Stimulated activated CD8-positive, alpha-beta memory T cell treated with anti-CD3 and anti-CD28 coated beads, Interleukin-7, amount 100 ng/mL, for 48 hours (primary cell): ENCODE results near the gene HDAC10.

Source experiments
- DNase-seq, 2 donors: peaks; one replicate each; pipeline ENCODE4 v3.0.0-alpha.2; 2020; ENCODE audit warnings: low read depth in 1 of 2; ENCODE audit errors: extremely low read depth in 1 of 2

Gene HDAC10

DNA sequence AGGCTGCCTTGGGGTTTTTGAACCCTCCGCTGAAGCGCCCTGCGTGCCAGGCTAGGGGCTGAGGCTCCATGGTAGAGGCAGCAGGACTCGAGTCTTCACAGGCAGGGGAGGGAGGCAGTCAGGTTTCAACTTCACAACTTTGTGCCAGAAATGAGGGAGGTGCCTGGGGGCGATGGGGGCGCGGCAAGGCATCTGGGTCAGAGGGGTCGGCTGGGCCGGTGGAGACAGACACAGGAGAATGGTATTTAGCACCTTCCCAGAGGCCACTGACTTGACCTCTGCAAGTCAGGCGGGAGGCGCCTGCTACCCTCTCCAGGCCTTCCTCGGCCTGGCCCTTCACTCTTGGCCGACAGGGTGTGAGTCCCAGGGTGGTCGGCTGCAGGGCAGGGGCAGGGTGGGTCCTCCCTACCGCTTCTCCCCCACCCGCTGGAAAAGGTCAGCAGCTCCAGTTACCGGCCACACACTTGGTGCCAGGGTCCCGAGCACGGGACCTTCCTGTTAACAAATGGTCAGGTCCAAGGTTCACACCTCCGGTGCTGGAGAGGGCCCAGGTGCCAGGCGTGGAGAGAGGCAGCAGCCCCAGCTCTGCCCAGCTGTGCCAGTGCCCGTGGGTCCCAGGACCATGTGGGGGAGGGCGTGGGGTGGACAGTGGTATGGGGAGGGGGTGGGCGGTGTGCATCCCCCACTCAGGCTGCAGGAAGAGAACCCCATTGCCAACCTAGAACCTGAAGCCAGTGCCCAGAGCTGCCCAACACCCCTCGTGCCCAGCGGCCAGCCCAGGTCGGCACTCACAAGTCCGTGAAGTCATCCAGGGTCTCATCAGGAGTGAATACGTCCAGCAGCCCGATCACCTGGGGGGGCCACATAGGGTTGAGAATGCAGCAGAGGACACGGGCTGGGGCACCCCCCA, 6.6 kb upstream of the HDAC10 start:
- DNase-seq = no peak

DNA sequence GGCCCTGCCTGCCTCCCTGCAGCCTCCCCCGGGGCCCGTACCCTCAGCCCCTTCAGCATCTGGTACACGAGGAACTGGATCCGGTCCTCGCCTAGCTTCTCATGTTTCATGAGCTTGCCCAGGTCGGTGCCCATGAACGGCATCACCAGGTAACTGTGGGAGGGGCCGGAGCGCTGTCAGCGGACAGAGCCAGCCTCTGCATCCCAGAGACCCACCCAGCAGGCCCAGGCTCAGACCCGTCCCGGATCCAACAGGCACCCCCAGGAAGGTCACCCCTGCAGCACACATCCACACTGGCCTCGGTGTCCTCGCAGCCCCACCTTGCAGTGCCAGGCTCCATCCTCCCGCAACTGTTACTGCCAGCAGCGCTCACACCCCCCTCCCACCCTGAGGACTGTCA, 6.0 kb upstream of the HDAC10 start:
- no peak for DNase-seq

DNA sequence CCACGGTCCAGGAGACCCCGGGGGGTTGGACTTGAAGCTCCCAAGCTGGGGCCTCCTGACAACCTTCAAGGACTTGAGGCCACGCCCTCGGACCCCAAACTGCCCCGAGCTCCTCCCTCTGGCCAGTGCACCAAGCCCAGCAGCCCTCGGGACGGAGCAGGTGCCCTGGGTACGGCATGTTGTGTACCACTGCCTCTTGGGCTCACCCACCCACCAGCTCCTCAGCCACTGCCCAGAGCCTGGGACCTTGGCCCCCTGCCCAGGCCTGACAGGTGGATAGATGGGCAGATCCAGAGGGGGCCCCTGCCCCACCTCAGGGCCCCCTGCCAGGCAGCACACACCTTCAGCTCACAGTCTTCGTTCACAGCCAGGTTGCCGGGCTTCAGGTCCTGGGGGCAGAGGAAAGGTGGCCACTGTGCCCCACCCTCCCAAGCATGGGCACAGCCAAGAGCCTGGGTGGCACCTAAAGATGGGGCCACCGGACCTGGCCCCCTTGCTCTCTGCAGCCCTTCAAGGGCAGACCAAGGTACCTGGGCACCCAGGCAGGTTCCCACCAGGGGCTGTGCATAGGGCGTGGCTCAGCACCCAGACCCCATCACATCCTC, 5.3 kb upstream of the HDAC10 start:
- DNase-seq = no peak

DNA sequence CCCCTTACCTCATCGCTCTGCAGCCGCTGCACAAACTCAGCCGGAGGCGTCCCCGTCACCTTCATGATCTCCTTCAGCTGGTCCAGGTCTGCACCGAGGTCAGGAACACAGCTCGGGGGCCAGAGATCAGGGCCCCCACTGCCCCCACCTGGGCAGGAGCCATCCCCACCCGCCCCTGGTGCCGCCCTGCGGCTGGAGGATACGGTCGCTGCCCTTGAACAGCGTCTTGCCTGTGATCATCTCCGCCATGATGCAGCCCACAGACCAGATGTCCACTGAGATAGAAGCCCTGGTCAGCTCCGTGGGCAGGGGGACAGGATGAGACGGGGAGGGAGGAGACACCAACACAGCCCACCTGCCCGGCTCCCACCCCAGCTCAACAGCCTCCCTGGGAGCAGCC, 4.5 kb upstream of the HDAC10 start:
- DNase-seq = no peak

DNA sequence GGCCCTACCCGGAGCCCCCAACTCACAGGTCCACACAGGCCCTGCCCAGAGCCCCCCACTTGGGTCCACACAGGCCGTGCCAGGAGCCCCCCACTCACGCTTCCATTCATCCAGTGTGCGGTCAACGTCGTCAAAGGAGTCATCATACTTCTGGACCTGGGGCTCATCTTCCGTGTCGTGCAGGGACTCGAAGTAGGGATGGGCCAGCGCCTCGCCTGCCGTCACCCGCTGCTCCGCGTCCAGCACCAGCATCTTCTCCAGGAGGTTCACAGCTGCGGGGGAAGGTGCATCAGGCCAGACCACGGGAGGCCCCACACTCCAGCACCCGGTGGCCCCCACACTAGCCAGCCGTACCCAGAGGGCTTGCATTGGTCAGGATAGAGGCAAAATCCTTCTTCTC, 4.0 kb upstream of the HDAC10 start:
- DNase-seq = no peak

DNA sequence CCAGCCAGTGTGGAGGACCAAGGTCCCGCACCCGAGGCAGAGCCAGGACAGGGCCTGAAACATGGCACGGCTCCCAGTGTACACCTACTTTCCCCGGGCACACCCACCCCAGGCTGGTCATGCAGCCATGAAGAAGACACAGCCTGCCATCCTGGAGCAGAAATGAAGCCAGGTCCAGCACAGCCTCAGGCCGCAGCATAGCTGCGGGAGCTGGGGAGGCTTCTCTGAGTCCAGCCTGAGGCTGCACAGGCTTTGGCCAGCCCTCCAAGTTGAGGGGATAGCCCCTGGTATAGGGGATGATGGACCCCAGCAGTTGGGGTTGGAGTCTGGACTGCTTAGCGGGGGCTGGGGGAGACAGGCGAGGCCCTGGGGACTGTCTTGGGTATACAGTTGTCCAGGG, 2.9 kb upstream of the HDAC10 start:
- DNase-seq = no peak

DNA sequence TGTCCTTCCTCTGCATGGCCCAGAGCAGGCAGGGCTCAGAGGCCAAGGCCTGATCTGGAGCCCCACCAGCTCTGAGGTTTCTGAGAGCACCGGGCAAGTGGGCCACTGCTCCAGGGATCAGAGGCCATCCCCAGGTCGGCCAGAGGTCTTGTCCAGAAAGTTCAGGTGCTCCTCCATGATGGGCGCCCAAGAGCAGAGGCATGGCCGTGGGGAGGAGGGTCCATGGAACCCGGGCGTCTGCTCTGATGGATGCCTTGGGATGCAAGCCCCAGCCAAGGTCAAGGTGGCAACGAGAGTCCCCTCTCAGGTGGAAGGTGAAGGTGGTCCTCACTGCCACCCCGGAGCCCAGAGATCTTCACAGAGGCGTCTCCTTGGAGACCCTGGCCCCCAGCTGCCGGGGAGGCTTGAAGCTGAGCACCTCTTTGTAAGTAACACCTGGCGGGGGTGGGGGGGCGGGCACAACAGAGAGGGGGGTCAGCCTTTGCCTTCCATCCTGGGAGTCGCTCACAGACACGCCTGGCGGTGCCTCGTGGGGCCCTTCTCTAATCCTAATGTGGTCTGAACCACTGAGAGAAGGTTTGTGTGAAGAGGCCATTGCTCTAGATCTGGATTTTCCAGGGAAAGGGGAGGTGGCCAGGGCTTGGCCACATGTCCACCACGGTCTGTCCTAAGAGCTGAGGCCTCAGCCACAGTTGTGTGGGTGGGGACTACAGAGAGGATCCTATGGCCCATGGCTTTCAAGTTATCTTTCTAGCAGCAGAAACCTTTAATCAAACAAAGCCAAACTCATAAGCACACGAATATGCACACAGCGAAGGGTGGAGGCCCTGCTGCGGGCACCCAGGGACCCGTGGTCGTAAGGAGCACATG, 2.2 kb upstream of the HDAC10 start:
- DNase-seq = no peak

DNA sequence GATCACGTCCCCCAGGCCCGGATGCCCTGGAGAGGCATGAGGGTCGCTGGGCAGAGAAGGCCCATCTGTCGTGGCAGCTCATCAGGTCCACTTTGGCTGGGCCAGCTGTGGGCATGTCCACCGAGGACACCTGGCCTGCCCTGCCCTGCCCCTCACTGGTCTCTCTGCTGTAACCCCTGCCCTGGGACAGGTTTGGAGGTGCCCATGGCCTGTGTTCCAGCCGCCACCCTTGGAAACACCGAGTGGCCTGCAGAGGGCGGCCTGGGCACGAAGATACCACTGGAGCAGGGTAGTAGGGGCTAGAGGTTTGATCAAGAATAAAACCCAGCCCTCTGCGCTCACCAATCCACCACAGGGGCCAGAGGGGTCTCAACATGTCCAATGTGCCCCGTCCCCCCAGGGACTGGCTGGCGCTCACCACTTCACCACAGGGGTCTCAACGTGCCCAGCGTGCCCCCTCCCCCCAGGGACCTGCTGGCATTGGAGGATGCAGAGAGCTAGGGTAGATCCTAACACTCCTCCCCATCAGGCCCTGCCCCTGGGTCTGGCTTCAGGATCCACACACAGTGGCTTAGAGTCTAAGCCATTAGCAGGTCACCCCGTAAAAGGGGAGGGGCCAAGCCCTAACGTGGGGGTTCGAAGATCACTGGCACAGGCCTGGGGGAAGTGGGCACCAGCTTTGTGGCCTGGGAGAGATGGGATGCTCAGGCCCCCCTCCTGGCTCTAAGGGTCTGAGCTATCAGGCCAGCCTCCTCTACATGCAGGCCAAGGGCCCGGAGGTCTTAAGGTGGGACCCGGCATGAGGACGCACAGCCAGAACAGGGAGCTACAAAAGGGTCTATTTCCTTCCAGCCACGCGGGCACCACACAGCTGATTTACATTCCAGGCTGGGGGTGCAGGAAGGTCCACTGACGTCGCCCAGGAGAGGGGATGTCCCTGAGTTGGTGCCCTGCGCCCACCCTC, 1.3 kb upstream of the HDAC10 start:
- peak in 1 of 2 donors; percentile 50 for DNase-seq

DNA sequence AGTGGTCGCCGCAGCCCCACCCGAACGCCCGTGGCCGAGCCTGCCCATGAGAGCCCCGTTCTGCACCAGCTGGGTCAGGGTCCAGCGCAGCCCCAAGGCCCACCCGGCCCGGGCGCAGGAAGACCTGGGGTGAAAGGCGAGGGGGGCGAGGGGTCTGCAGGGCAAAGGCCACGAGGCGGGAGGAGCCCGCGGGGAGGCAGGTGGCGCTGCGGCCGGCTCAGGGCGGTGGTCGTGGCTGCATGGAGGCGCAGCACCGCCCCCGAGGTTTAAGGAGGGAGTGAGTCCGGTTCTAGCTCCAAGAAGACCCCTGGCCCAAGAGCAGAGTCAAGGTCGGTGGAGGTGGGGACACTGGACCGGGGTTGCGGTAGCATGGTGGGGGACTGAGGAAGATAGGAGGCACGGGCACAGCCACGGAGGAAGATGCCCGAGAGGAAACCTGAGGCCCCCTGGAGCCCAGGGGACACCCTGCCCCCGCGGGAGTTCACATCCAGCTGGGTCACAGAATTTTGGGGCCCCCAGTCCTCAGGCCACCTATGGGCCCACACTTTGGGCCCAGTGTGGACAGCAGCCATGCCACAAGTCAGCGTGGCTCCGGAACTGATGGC, 514 bp upstream of the HDAC10 start:
- no peak for DNase-seq

DNA sequence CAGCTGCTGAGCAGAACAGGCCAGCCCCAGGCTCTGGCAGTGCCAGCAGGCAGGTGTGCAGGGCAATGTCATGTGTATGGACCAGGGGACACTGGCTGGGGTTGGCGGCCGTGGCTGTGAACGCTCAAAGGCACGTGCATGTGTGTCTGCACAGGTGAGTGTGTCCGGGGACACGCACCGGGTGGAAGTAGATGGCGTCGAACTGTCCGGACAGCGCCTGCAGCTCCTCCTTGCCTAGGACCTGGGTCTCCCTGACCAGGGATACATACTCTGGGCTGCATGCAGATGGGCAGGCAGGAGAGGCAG, 863 bp downstream of the HDAC10 start:
- DNase-seq = no peak

DNA sequence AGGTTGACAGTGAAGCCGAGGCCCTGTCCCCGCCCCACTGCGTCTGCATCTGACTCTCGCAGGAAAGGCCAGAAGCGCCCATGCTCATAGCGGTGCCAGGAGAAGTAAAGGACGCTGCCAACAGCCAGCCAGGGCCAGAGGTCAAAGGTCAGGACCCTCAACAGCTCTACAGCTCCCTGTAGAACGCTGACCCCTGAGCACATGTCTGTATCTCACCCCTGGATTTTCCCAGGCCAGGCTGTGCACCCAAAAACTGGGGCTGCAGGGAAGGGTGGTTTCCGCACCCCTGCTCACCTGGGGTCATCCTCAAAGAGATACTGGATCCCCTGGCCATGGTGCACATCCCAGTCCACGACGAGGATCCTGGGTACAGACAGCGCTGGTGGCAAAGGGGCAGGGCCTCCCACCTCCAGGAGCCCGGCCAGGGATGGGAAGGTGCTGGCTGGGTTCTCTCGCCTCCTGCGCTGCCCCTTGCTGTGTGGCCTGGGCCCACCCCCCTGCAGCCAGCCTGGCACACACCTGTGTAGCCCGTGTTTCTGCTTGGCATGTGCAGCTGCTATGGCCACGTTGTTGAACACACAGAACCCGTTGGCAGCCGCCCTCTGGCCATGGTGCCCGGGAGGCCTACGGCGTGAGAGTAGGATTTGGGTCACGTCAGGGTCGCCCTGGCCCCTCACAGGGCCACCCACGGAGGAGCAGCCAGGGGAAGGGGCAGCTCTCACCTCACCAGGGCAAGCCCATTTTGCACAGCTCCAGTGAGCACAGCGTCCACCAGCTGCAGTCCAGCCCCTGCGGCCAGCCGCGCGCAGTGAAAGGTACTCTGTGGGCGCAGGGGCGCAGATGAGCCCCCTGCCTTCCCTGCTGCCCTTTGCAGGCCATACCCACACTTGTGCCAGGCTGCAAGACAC, 1.5 kb downstream of the HDAC10 start:
- DNase-seq = no peak

DNA sequence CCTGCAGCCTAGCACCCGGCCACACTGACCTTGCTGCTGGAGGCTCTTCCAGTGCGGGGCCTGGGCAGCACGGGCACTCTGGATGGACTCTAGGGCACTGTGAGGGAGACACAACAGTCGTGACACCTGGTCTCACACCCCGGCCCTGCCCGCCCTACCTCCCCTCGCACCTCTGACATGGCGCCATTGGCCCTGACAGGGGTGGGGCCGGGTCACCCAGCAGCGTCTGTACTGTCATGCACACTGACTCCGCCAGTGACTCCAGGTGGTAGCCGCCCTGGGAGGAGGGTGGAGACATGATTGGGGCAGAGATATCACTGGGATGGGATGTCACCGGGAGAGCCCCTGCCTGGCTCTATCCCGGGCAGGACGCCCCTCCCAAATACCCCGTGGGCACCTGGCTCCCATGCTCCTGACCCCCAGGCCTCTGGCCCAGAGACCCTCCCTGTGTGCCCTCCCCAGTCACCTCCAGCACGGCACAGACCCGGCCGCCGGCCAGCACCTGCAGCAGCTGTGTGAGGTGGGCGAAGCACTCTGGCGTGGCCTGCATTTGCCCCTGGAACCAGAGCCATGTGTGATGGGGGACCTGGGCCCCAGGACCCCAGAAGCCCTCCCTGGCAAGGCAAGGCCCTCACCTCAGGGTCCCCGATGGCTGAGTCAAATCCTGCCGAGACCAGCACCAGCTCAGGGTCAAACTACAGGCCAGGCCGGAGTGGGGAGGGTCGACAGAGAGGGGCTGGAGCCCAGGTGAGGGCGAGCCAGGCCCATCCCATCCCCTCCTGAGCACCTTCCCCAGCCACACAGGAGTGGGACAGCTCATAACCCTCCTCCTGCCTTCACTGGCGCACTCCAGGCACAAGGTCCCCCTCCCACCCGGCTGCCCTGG, 2.6 kb downstream of the HDAC10 start:
- DNase-seq = no peak

DNA sequence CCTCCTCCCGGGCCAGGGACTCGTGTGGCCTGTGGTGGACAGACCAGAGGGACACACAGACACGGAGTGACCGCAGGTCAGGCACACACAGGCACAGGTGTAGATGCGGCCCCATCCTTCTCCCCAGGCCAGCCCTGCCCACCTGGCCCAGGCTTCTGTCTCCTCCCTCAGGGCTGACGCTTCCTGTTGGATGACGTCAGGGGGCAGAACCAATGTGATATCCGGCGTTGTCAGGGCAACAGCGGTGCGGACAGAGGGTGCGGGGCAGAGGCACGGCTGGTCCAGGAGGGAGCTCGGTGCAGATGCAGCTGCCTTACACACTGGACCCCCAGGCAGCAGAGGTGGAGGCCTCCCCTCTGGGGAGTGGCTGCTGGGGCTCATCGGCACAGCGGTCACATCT, 3.3 kb downstream of the HDAC10 start:
- no peak for DNase-seq

DNA sequence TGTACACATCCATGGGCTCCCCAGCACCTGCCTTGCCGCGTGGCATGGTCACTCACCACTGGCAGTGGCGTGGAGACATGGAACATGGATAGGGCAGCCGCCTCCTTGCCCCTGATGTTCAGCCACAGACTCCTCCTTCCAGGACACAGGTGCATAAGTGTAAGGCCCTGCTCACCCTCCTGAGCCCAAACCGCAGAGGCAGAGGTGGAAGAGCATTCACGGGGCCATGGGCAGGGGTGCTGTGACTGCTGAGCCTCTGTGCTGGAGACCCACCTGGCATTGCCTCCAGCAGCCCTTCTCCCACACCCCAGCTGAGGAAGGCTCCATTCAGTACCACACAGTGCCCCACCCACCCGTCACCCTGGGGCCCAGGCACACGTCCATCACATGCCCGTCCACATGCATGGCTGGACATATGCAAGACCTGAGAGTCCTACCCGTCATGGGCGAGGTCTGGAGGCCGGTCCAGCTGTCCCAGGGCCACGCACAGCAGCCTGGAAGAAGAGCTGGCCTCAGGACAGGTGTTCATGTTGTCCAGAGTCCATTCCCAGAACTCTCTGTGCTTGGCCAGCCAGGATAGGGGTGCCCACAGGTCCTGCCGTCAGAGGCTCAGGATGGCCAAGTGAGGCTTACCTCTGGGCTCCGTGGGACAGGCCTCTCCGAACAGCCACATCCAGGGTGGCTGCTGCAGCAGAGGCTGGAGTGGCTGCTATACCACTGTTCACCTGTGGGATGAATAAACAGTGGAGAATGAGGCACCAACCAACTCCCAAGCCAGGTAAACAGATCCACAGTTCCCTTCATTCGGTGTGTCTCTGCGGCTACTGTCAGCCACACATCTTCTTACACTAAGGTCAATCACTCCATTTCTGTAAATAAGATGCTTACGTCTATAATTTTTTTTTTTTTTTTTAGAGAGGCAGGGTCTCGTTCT, 4.6 kb downstream of the HDAC10 start:
- DNase-seq = no peak

DNA sequence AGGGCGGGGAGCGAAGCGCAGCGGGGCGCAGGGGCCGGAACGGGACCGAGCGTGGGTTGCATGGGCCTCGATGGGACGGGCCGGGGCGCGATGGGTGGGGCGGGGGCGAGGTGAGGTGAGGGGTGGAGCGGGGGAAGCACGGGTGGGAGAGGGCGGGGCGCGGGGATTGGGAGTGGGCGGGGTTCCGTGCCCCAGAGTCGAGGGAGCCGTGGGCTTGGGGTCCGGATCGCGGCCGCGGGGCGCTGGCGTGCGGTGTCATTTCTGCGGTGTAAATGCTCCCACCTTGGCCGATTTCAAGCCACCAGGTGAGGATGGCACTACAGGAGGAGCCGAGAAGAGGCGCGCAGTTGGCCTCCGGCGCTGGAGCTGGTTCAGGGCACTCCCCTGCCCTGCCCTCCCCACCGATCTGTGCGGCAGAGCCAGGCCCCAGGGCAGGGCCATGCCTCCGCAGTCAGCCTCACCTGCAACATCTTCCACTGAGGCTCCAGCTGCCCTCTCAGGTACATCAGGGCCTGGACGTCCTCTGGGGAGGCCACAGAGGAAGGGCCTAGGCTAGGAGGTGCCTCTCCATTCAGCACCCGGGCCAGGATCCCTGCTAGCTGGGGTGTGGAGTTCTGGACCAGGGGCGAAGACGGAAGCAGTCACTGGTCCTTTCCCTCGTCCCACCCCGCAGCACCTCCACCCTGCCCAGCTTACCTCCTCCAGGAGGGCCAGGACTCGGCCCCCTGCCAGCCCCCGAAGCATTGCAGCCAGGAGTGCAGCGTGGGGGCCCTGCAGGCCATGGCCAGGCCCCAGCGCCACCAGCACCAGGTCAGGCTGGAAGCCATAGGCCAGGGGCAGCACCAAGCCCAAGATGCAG, 5.6 kb downstream of the HDAC10 start:
- DNase-seq = no peak
